Activated CD8-positive, alpha-beta memory T cell treated with anti-CD3 and anti-CD28 coated beads for 1 hour (primary cell): ENCODE measurements around the gene MDM4.

Experiments used
- DNase-seq, 2 donors: peaks; one replicate each; pipeline ENCODE4 v3.0.0-alpha.2; 2020; ENCODE audit warnings: low read depth in 1 of 2; ENCODE audit errors: extremely low read depth in 1 of 2

Gene MDM4

GRCh38 chr1:204575221-204576190 is 59.3 kb downstream of the MDM4 start:
- no peak for DNase-seq

- no peak for DNase-seq
Measured at GRCh38 chr1:204576422-204576821, 60.2 kb downstream of the MDM4 start.

- DNase-seq, result no peak
Measured at GRCh38 chr1:204577794-204578478, 61.7 kb downstream of the MDM4 start.

GRCh38 chr1:204578867-204579664 is 62.9 kb downstream of the MDM4 start:
- no peak for DNase-seq

GRCh38 chr1:204579681-204580080 is 63.5 kb downstream of the MDM4 start:
- DNase-seq, result no peak

GRCh38 chr1:204580862-204581261 is 64.7 kb downstream of the MDM4 start:
- DNase-seq, result no peak

- DNase-seq, result no peak
Measured at GRCh38 chr1:204581759-204582158, 65.6 kb downstream of the MDM4 start.

- DNase-seq, result no peak
Measured at GRCh38 chr1:204583909-204584632, 67.9 kb downstream of the MDM4 start.

GRCh38 chr1:204584699-204585372 is 68.6 kb downstream of the MDM4 start:
- no peak for DNase-seq

- DNase-seq, result no peak
Measured at GRCh38 chr1:204587621-204588020, 71.4 kb downstream of the MDM4 start.

- no peak for DNase-seq
Measured at GRCh38 chr1:204588826-204589225, 72.6 kb downstream of the MDM4 start.

GRCh38 chr1:204589409-204590038 is 73.3 kb downstream of the MDM4 start:
- no peak for DNase-seq

- no peak for DNase-seq
Measured at GRCh38 chr1:204591473-204592090, 75.4 kb downstream of the MDM4 start.

- no peak for DNase-seq
Measured at GRCh38 chr1:204592246-204592948, 76.2 kb downstream of the MDM4 start.

- no peak for DNase-seq
Measured at GRCh38 chr1:204598319-204598969, 82.2 kb downstream of the MDM4 start.

- DNase-seq, result no peak
Measured at GRCh38 chr1:204599098-204599497, 82.9 kb downstream of the MDM4 start.

- DNase-seq, result no peak
Measured at GRCh38 chr1:204599596-204599995, 83.4 kb downstream of the MDM4 start.

- DNase-seq, result no peak
Measured at GRCh38 chr1:204600203-204600602, 84.0 kb downstream of the MDM4 start.
